Epithelial cell of proximal tubule (primary cell): ENCODE data around the gene ST3GAL5. TPM values are rescaled to one million over a fixed set of nuclear protein-coding genes. Genes with fewer than 3 reads are reported as not detected.

Experiments
- DNase-seq: peaks from one replicate; pipeline ENCODE4 v3.0.0-alpha.2; 2011; ENCODE audit warnings: low read depth
- H3K4me3 ChIP-seq: 2 replicates; pipeline ENCODE4 v1.5.1; 2011; ENCODE audit warnings: low read depth, mild to moderate bottlenecking, low read length
- CTCF ChIP-seq: conservative IDR thresholded peaks from 2 replicates; pipeline ENCODE4 v1.5.1; 2012; ENCODE audit warnings: low read depth, mild to moderate bottlenecking, low read length
- total RNA-seq: library from RNA; depleted of rRNA; stranded (reverse); fragments of >200 nt; gene quantifications from 2 replicates; pipeline ENCODE4 v1.2.3, GENCODE V29; 2015

Gene ST3GAL5
- total RNA-seq, 1 donor from 2014 or later, result 8.7 TPM

- H3K4me3 ChIP-seq, result no peak overlapping the region
- DNase-seq, result no peak
- TF ChIP-seq CTCF, result peak; percentile 72
Observed at GRCh38 chr2:85804583-85804982, 84.2 kb downstream of the ST3GAL5 start.

GRCh38 chr2:85803704-85804425, 84.9 kb downstream of the ST3GAL5 start:
- no peak overlapping the region for H3K4me3 ChIP-seq
- no peak for TF ChIP-seq CTCF
- no peak for DNase-seq

- H3K4me3 ChIP-seq, result no peak overlapping the region
- no peak for DNase-seq
- TF ChIP-seq CTCF, result no peak
Observed at GRCh38 chr2:85802354-85803103, 86.3 kb downstream of the ST3GAL5 start.

- no peak for TF ChIP-seq CTCF
- no peak overlapping the region for H3K4me3 ChIP-seq
- DNase-seq, result no peak
Observed at GRCh38 chr2:85801871-85802270, 86.9 kb downstream of the ST3GAL5 start.

GRCh38 chr2:85800586-85800985, 88.2 kb downstream of the ST3GAL5 start:
- no peak for TF ChIP-seq CTCF
- H3K4me3 ChIP-seq, result no peak overlapping the region
- no peak for DNase-seq

GRCh38 chr2:85799215-85799956, 89.4 kb downstream of the ST3GAL5 start:
- H3K4me3 ChIP-seq, result no peak overlapping the region
- no peak for DNase-seq
- TF ChIP-seq CTCF, result no peak
